HEK293 (cell line): ENCODE results near the gene AP3B1.
A peak's percentile ranks its signal among the peaks of the same experiment; 100 is the strongest.

ENCODE experiments used
- CTCF ChIA-PET: fragments of 350-600 bp; formaldehyde crosslinking; extraction: SDS; loops from one replicate; lab custom pipeline; 2021; ENCODE audit warnings: antibody characterized with exemption; lab: Yijun Ruan, JAX
- POLR2A ChIA-PET: fragments of 300-600 bp; formaldehyde crosslinking; extraction: SDS; loops from one replicate; lab custom pipeline; 2020; ENCODE audit warnings: antibody characterized with exemption, inconsistent platforms; lab: Yijun Ruan, JAX
- H3K27ac ChIP-seq: fragments of 200-500 bp; sonication (Bioruptor generic); 2 replicates; pipeline ENCODE4 v1.5.1; 2014; ENCODE audit warnings: low read depth, low read length, control low read depth, inconsistent platforms; ENCODE audit errors: extremely low read depth
- H3K36me3 ChIP-seq, 2 experiments: fragments of 200-500 bp in 1 of 2; sonication (Bioruptor generic) in 1 of 2; 1 replicate in 1 of 2; 2 replicates in 1 of 2; pipeline ENCODE4 v1.5.1; 2014 to 2017; ENCODE audit warnings: inconsistent platforms in 2 of 2, low read length in 2 of 2; ENCODE audit not compliant: control insufficient read depth in 2 of 2, insufficient read depth in 1 of 2
- H3K4me1 ChIP-seq: fragments of 200-500 bp; sonication (Bioruptor generic); 2 replicates; pipeline ENCODE4 v1.5.1; 2014; ENCODE audit warnings: mild to moderate bottlenecking, low read length, inconsistent platforms; ENCODE audit not compliant: control insufficient read depth, insufficient read depth
- H3K4me3 ChIP-seq: 2 replicates; pipeline ENCODE4 v1.5.1; 2011; ENCODE audit warnings: low read depth, mild to moderate bottlenecking, control low read depth, low read length, moderate library complexity
- H3K9me3 ChIP-seq: fragments of 200-500 bp; sonication (Bioruptor generic); 2 replicates; pipeline ENCODE4 v1.5.1; 2014; ENCODE audit warnings: low read depth, low read length, inconsistent platforms; ENCODE audit not compliant: control insufficient read depth, insufficient read depth
- PRDM4 ChIP-seq: fragments of 450-650 bp; formaldehyde crosslinking; IDR thresholded peaks from 2 replicates; pipeline ENCODE4 v1.5.1; 2017; ENCODE audit warnings: missing biosample characterization, missing genetic modification characterization
- PRDM6 ChIP-seq: fragments of 450-650 bp; formaldehyde crosslinking; IDR thresholded peaks from 2 replicates; pipeline ENCODE4 v1.5.1; 2017; ENCODE audit warnings: missing biosample characterization, missing genetic modification characterization
- WT1 ChIP-seq: fragments of 450-650 bp; formaldehyde crosslinking; IDR thresholded peaks from 2 replicates; pipeline ENCODE4 v1.5.1; 2016; ENCODE audit warnings: missing biosample characterization, missing genetic modification characterization
- ZNF133 ChIP-seq: fragments of 450-650 bp; formaldehyde crosslinking; IDR thresholded peaks from 2 replicates; pipeline ENCODE4 v1.5.1; 2016; ENCODE audit warnings: missing biosample characterization, missing genetic modification characterization
- ZNF548 ChIP-seq: fragments of 450-650 bp; formaldehyde crosslinking; IDR thresholded peaks from 2 replicates; pipeline ENCODE4 v1.5.1; 2016; ENCODE audit warnings: missing biosample characterization, missing genetic modification characterization
- ZNF645 ChIP-seq: fragments of 450-650 bp; formaldehyde crosslinking; IDR thresholded peaks from 2 replicates; pipeline ENCODE4; 2016; ENCODE audit warnings: missing biosample characterization, missing genetic modification characterization
- ZNF701 ChIP-seq: fragments of 450-650 bp; formaldehyde crosslinking; IDR thresholded peaks from 2 replicates; pipeline ENCODE4 v1.5.1; 2016; ENCODE audit warnings: missing biosample characterization, missing genetic modification characterization
- ZNF707 ChIP-seq: fragments of 450-650 bp; formaldehyde crosslinking; IDR thresholded peaks from 2 replicates; pipeline ENCODE4 v1.5.1; 2016; ENCODE audit warnings: missing biosample characterization, missing genetic modification characterization
- TF ChIP-seq, protein P1 (sequence below): fragments of 450-650 bp; formaldehyde crosslinking; IDR thresholded peaks from 2 replicates; pipeline ENCODE4 v1.5.1; 2016; ENCODE audit warnings: missing biosample characterization, missing genetic modification characterization, low read depth

AP3B1 gene

DNA sequence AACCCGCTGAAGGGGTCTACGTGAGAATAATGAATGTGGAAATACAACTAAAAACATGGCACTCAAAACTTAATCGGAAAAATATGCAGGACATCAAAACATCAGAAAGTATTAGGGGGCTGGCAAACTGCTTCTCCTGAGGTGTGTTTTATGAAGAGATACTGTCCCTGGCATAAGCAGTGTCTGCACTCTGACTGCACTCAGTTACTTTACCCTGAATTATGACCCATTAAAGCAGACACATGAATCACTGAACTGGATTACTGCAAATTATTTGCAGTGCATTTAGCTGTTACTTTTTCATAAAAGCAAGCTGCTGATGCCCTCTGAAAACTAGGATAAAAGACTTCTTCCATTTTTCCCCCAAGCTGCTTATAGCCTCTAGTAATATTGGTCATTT is 164.9 kb downstream of the AP3B1 start (continued):
- peak; percentile 94 for TF ChIP-seq PRDM6

DNA sequence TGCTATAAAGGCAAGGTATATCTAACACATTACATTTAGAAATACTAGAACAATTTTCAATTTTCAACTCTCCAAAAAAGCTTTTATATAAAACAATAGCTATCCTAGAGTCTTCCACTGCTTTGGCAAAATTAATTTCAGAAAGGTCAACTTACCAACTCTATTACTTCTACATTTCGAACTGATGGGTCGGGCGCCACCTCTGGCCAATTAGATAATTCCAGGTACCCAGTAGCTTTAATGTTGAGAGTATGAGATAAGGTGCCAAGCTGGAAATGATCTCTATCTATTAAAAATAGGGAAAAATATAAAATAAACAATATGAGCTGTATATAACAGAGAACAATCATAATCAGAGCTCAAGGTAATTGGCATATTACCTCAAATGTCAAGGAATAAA is 166.6 kb downstream of the AP3B1 start:
- TF ChIP-seq ZNF548 (tag by site-specific recombination): no peak
- TF ChIP-seq ZNF133 (tag by site-specific recombination): 0 out of 2 replicates have a peak, but pooled peaks have one; percentile 14
- ChIA-PET CTCF (interaction anchor here (1.2 to 1.6 kb wide), 5 partner anchors 10 to 28 kb away, joined by 3 to 7 read pairs (median 4); no protein-coding TSS in a partner anchor), POLR2A (interaction anchor here (1.1 kb wide), 1 partner anchor 11 kb away, joined by 3 read pairs; no protein-coding TSS in a partner anchor)
- H3K36me3 ChIP-seq: no peaks in the 10 kb centered on the region; a peak in 2 of 3 replicates
- no peaks in the 10 kb centered on the region for H3K9me3 ChIP-seq
- H3K4me3 ChIP-seq: no peak overlapping the region
- H3K4me1 ChIP-seq: 0 out of 2 replicates have a peak, but pooled peaks cover 3% of the 10 kb centered on the region
- H3K27ac ChIP-seq: no peak overlapping the region

- Histone ChIP-seq H3K4me1 (0 out of 2 replicates have a peak, but pooled peaks cover 3% of the 10 kb centered on the region), H3K36me3 (no peaks in the 10 kb centered on the region; a peak in 2 of 3 replicates), H3K9me3 (no peaks in the 10 kb centered on the region), H3K27ac (no peak overlapping the region), H3K4me3 (no peak overlapping the region)
- peak; percentile 82 for TF ChIP-seq PRDM6
- no peak for TF ChIP-seq WT1 (tag by site-specific recombination)
- CTCF ChIA-PET: interaction anchor here (0.6 kb wide), 1 partner anchor 12 kb away, joined by 4 read pairs; no protein-coding TSS in a partner anchor
- POLR2A ChIA-PET: no interaction called here
These were observed 168.0 kb downstream of the AP3B1 start for GRCh38 chr5:78126536-78126935.

- no peaks in the 10 kb centered on the region for H3K9me3 ChIP-seq
- CTCF ChIA-PET: interaction anchor here (0.6 to 0.7 kb wide), 2 partner anchors 162 to 389 kb away, joined by 3 to 4 read pairs; no protein-coding TSS in a partner anchor
- no peaks in the 10 kb centered on the region for H3K4me1 ChIP-seq
- POLR2A ChIA-PET: no interaction called here
- no peak overlapping the region for H3K27ac ChIP-seq
- TF ChIP-seq ZNF701 (tag by site-specific recombination): no peak
- TF ChIP-seq, protein P1, sequence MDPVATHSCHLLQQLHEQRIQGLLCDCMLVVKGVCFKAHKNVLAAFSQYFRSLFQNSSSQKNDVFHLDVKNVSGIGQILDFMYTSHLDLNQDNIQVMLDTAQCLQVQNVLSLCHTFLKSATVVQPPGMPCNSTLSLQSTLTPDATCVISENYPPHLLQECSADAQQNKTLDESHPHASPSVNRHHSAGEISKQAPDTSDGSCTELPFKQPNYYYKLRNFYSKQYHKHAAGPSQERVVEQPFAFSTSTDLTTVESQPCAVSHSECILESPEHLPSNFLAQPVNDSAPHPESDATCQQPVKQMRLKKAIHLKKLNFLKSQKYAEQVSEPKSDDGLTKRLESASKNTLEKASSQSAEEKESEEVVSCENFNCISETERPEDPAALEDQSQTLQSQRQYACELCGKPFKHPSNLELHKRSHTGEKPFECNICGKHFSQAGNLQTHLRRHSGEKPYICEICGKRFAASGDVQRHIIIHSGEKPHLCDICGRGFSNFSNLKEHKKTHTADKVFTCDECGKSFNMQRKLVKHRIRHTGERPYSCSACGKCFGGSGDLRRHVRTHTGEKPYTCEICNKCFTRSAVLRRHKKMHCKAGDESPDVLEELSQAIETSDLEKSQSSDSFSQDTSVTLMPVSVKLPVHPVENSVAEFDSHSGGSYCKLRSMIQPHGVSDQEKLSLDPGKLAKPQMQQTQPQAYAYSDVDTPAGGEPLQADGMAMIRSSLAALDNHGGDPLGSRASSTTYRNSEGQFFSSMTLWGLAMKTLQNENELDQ (tag by site-specific recombination): no peak
- TF ChIP-seq PRDM4 (tag by site-specific recombination): no peak
- no peak for TF ChIP-seq ZNF707 (tag by site-specific recombination)
- TF ChIP-seq ZNF645 (tag by site-specific recombination): no peak
- H3K36me3 ChIP-seq: peaks cover 0 to 9% of the 10 kb centered on the region in 2 experiments; a peak in 2 of 3 replicates
- H3K4me3 ChIP-seq: no peak overlapping the region
These were observed 178.3 kb downstream of the AP3B1 start for GRCh38 chr5:78116167-78116566.
